GM19463 (cell line): ENCODE results near the gene APOBEC3B.
"Not testable (repeated sequence)": the region's sequence is repeated elsewhere in the genome, so short reads cannot be mapped to it uniquely, and the experiment has no call there.

Experiments used
- ATAC-seq: cut with Tn5 transposase; IDR thresholded peaks from one replicate; pipeline ENCODE4 v1.9.1; 2021; ENCODE audit warnings: mild to moderate bottlenecking, moderate library complexity; ENCODE audit not compliant: unreplicated experiment

Gene APOBEC3B

GRCh38 chr22:38987171-38987895 is 5.2 kb downstream of the APOBEC3B start:
- no peak for ATAC-seq

- ATAC-seq = no peak
Measured at GRCh38 chr22:38989466-38989865, 7.3 kb downstream of the APOBEC3B start.

GRCh38 chr22:38992871-38993371 is 10.8 kb downstream of the APOBEC3B start:
- not testable (repeated sequence) for ATAC-seq

GRCh38 chr22:38996105-38996504 is 14.0 kb downstream of the APOBEC3B start:
- no peak for ATAC-seq

GRCh38 chr22:38997518-38997917 is 15.4 kb downstream of the APOBEC3B start:
- no peak for ATAC-seq

GRCh38 chr22:39003165-39003638 is 21.1 kb downstream of the APOBEC3B start:
- ATAC-seq = no peak

DNA sequence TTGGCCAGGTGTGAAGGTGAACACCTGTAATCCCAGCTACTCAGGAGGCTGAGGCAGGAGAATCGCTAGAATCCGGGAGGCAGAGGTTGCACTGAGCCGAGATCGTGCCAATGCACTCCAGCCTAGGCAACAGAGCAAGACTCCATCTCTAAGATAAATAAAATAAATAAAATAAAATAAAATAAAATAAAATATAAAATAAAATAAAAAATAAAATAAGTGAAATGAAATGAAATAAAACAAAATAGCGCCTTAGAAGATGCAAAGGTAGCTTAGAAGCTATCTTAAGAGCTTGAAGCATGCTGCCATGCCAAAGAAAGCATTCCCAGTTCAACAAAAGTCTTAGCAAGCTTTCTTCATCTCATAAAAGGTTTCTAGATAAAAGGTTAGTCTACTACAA is 25.0 kb downstream of the APOBEC3B start:
- no peak for ATAC-seq

DNA sequence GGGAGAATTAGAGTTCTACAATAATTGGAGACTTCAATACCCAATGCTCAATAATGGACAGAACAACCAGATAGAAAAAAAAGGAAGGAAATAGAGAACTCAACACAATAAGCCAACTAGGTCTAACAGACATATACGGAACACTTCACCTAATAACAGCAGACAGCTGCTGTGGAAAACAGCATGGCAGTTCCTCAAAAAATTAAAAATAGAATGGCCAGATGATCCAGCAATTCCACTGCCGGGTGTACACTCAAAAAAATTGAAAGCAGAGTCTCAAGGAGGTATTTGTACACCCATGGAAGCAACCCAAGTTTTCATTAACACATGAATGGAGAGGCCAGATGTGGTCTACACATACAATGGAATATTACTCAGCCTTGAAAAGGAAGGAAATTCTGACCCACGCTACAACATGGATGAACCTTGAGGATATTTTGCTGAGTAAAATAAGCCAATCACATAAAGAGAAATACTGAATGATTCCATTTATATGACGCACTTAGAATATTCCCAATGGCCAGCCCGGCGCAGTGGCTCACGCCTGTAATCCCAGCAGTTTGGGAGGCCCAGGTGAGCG is 26.2 kb downstream of the APOBEC3B start:
- not testable (repeated sequence) for ATAC-seq

GRCh38 chr22:39010946-39011345 is 28.8 kb downstream of the APOBEC3B start:
- no peak for ATAC-seq

DNA sequence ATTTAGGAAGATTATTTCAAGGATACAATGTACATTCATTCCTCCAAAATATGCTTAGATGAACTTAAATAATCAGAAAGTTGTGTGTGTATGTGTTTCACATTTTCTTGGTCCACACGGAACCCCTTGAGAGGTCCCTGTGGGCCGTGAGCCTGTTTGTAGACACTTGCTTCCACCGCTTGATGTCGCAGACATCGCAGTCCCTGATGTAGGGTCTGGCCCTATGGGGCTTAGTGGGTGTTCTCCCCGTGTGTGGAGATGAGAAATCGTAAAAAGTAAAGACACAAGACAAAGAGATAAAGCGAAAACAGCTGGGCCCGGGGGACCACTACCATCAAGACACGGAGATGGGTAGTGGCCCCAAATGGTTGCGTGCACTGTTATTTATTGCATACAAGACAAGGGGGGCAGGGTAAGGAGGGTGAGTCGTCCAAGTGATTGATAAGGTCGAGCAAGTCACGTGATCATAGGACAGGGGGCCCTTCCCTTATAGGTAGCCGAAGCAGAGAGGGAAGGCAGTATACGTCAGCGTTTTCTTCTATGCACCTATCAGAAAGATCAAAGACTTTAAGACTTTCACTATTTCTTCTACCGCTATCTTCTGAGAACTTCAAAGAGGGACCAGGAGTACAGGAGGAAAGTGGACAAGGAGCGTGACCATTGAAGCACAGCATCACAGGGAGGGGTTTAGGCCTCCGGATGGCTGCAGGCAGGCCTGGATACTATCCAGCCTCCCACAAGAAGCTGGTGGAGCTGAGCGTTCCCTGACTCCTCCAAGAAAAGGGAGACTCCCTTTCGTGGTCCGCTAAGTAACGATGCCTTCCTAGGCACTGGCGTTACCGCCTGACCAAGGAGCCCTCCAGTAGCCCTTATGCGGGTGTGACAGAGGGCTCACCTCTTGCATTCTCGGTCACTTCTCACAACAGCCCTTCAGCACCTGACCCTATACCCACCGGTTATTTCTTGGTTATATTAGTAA is 30.7 kb downstream of the APOBEC3B start:
- ATAC-seq = no peak

DNA sequence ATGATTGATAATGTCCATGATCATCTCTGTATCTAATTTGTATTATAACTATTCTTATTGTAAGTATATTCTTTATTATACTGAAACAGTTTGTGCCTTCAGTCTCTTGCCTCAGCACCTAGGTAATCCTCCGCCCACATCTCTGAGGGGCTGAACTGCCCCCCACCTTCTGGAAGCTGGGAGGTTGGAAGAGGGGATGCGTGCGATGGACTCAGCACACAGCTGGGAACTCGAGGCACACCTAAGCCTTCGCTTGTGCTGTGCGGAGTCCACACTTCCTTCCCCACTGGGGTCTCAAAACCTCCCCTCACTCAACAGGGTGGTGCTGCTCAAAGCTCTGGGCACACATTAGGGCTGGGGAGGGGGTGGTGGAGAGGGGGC is 31.4 kb downstream of the APOBEC3B start:
- not testable (repeated sequence) for ATAC-seq

DNA sequence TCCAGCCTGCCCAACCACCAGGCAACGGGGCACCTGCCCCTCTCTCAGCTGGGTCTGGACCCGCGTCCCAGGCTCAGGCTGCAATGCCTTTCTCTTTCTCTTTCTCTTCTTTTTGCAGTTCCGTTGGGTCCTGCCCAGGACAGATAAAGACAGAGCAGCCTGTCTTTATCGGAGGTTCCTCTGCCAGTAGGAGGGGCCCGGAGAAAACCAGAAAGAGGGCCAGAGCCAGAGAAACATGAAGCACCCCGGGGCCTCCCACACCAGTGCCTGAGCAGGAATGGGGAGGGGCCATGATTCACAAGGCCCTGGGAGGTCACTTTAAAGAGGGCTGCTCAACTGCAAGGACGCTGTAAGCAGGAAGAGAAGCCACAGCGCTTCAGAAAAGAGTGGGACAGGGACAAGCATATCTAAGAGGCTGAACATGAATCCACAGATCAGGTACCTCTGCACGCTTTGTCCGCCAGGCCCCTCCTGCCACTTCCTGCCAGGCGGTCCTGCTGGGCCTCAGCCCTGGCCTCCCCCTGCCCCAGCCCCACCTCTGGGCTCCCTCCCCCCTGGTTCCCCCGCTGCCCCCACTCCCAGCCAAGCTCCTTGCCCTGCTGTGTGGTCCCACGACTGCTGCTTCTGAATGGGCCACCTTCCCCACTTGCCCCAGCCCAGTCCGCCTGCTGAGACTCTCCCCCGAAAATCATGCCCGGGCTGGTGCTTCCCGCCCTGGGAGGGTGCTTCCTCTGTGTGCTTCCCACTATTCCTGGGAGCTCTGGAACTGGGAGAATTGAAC is 32.0 kb downstream of the APOBEC3B start, which contains the start of gene APOBEC3C:
Gene APOBEC3C (plus strand): TSS at position 316 of the 781 bp plus-strand sequence. CDS start 106 bp downstream, at position 422.
- ATAC-seq = peak; percentile 91

GRCh38 chr22:39014723-39015121 is 32.6 kb downstream of the APOBEC3B start:
- not testable (repeated sequence) for ATAC-seq

DNA sequence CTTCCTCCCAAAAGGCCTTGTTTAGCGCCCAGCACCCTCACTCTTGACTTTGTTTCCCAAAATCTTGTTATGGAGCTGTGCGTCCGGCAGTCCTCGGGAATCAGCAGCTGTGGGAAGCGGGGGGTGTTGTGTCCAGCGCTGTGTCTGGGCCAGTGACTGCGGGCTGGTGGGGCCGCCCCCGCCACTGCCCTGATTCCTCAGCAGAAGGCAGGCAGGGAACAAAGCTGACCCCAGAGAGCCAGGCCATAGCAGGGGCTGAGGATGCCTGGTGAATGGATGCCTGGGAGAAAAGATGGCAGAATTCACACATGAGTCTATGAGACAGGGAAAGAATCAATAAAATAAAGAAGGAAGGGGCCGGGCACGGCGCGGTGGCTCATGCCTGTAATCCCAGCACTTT is 34.4 kb downstream of the APOBEC3B start:
- no peak for ATAC-seq

GRCh38 chr22:39017596-39018365 is 35.6 kb downstream of the APOBEC3B start:
- no peak for ATAC-seq

- ATAC-seq = not testable (repeated sequence)
Measured at GRCh38 chr22:39020021-39020651, 38.0 kb downstream of the APOBEC3B start.

GRCh38 chr22:39021552-39022250 is 39.6 kb downstream of the APOBEC3B start:
- no peak for ATAC-seq

- no peak for ATAC-seq
Measured at GRCh38 chr22:39024519-39025308, 42.6 kb downstream of the APOBEC3B start.
